Adrenal gland (tissue), 12 donors: ENCODE measurements around the gene GRID1. TPM values are rescaled to one million over a fixed set of nuclear protein-coding genes. Genes with fewer than 3 reads are reported as not detected.

Experiments used
- DNase-seq, 7 donors: peaks; one replicate each; pipeline ENCODE4 v3.0.0-alpha.2; 2019 to 2020
- H3K27ac ChIP-seq, 5 donors: fragments of 200-600 bp; sonication (generic) in 4 of 5; 1 replicate in 3 of 5; 2 replicates in 2 of 5; pipeline versions ENCODE4 v1.5.1 to v1.8.0; 2016 to 2020; ENCODE audit warnings: mild to moderate bottlenecking in 1 of 5
- H3K27me3 ChIP-seq: fragments of 200-600 bp; 2 replicates; pipeline ENCODE4 v1.8.0; 2021
- H3K36me3 ChIP-seq, 2 donors: fragments of 200-600 bp; replicated peaks in 1 of 2; 1 replicate in 1 of 2; 2 replicates in 1 of 2; pipeline versions ENCODE4 v1.5.1 to v1.8.0; 2018 to 2022
- H3K4me1 ChIP-seq, 2 donors: fragments of 200-600 bp; replicated peaks in 1 of 2; 1 replicate in 1 of 2; 2 replicates in 1 of 2; pipeline versions ENCODE4 v1.5.1 to v1.8.0; 2018 to 2021
- H3K4me3 ChIP-seq, 4 donors: fragments of 200-600 bp; sonication (generic) in 3 of 4; one replicate each; pipeline ENCODE4 v1.5.1; 2016 to 2018
- H3K9me3 ChIP-seq, 3 donors: fragments of 200-600 bp; sonication (generic) in 1 of 3; replicated peaks in 1 of 3; 1 replicate in 2 of 3; 2 replicates in 1 of 3; pipeline versions ENCODE4 v1.5.1 to v1.8.0; 2016 to 2021
- CTCF ChIP-seq, 6 experiments: fragments of 450-650 bp in 4 of 6; fragments of 200-600 bp in 2 of 6; sonication (generic) in 1 of 6; IDR thresholded peaks; 1 replicate in 5 of 6; 2 replicates in 1 of 6; pipeline versions ENCODE4 v1.5.1 to v1.8.0; 2016 to 2021; ENCODE audit warnings: antibody characterized with exemption in 6 of 6, mild to moderate bottlenecking in 2 of 6, moderate library complexity in 1 of 6
- POLR2A ChIP-seq, 2 donors: fragments of 450-650 bp; IDR thresholded peaks; one replicate each; pipeline ENCODE4 v1.6.1; 2017; ENCODE audit warnings: antibody characterized with exemption in 2 of 2, mild to moderate bottlenecking in 2 of 2, moderate library complexity in 1 of 2
- WGBS, 4 donors: extraction: QIAGEN DNeasy Blood & Tissue Kit in 2 of 4; methylation state at CpG; one replicate each; pipeline versions ENCODE4 v1.1.5 to v1.1.7; 2013 to 2017; 5-methylcytosine and 5-hydroxymethylcytosine counted together
- intact Hi-C, 2 donors: fragments of 100-400 bp; cut with DNase I; formaldehyde crosslinking; loops; one replicate each; pipeline versions ENCODE4 v1.14.1 to v1.15.0; 2022 to 2023
- polyA plus RNA-seq, 3 donors: library from polyadenylated mRNA; stranded (reverse); fragments of 200-250 nt in 2 of 3; fragments of 350-450 nt in 1 of 3; fragmentation: Illumina TruSeq in 1 of 3; extraction: RNeasy Lipid Tissue Mini Kit (QIAGEN cat#74804) in 1 of 3; gene quantifications; one replicate each; pipeline ENCODE4 v1.2.3, GENCODE V29; 2013 to 2014
- total RNA-seq, 9 donors: library from RNA; depleted of rRNA in 4 of 9; stranded (reverse); fragments of >200 nt in 4 of 9; fragments of 120-200 nt in 1 of 9; fragmentation: NEBNext Ultra II Directional in 1 of 9; extraction: Animal tissue kit (Norgen Biotek cat#: 25700) in 1 of 9; gene quantifications; one replicate each; pipeline versions ENCODE4 v1.1.0 to v1.2.4, GENCODE V29; 2013 to 2023
- donor health status: healthy with polysubstance abuse.
- donor health status: Bipolar disorder and iron deficiency.
- donor health status: DM: yes; HTN: yes; CAD: no.
- donor health status: DM: no; HTN: no; CAD: no.
- donor health status: DM: no; HTN: no; CAD: no.
- donor health status: DM: yes; HTN: yes; CAD: no.

Gene GRID1
- total and polyA plus RNA-seq, 12 donors = 2.2 to 8.0 (median 4.1) TPM

- no peak overlapping the region for H3K27ac ChIP-seq
- H3K9me3 ChIP-seq = no peaks in the 10 kb centered on the region
- no peak for DNase-seq
- no peak overlapping the region for H3K4me3 ChIP-seq
- no peaks in the 10 kb centered on the region for H3K4me1 ChIP-seq
- no peaks in the 10 kb centered on the region for H3K36me3 ChIP-seq
- intact Hi-C loops = no loop called here
- TF ChIP-seq POLR2A (IDR thresholded peaks at IDR 0.05) = no peak
- TF ChIP-seq CTCF (IDR thresholded peaks at IDR 0.05) = peak in 2 of 6 experiments; percentile 7 to 21
- H3K27me3 ChIP-seq = no peaks in the 10 kb centered on the region
- 80 to 88% (median 86%) methylated on average over 6 of the region's 6 CpGs for WGBS, 4 donors
Measured at GRCh38 chr10:85612833-85613232, 753.8 kb downstream of the GRID1 start.

GRCh38 chr10:85612378-85612775 lies 754.2 kb downstream of the GRID1 start:
- no peak for DNase-seq
- no peak for TF ChIP-seq POLR2A (IDR thresholded peaks at IDR 0.05)
- TF ChIP-seq CTCF (IDR thresholded peaks at IDR 0.05) = no peak
- no peaks in the 10 kb centered on the region for H3K27me3 ChIP-seq
- H3K4me1 ChIP-seq = no peaks in the 10 kb centered on the region
- intact Hi-C loops = no loop called here
- no peaks in the 10 kb centered on the region for H3K36me3 ChIP-seq
- no peak overlapping the region for H3K4me3 ChIP-seq
- H3K9me3 ChIP-seq = no peaks in the 10 kb centered on the region
- H3K27ac ChIP-seq = no peak overlapping the region
- 65 to 83% (median 69%) methylated on average over 3 of the region's 3 CpGs for WGBS, 4 donors

- TF ChIP-seq POLR2A (IDR thresholded peaks at IDR 0.05) = no peak
- TF ChIP-seq CTCF (IDR thresholded peaks at IDR 0.05) = no peak
- 87 to 92% (median 89%) methylated on average over 6 to 7 of the region's 7 CpGs for WGBS, 4 donors
- Histone ChIP-seq H3K4me3 (no peak overlapping the region), H3K4me1 (no peaks in the 10 kb centered on the region), H3K36me3 (no peaks in the 10 kb centered on the region), H3K27me3 (no peaks in the 10 kb centered on the region), H3K9me3 (no peaks in the 10 kb centered on the region), H3K27ac (no peak overlapping the region)
- no peak for DNase-seq
- intact Hi-C loops = no loop called here
Measured at GRCh38 chr10:85611746-85612377, 754.7 kb downstream of the GRID1 start.

- no peak overlapping the region for H3K4me3 ChIP-seq
- H3K9me3 ChIP-seq = no peaks in the 10 kb centered on the region
- TF ChIP-seq CTCF (IDR thresholded peaks at IDR 0.05) (no peak), POLR2A (IDR thresholded peaks at IDR 0.05) (no peak)
- no peaks in the 10 kb centered on the region for H3K4me1 ChIP-seq
- no peaks in the 10 kb centered on the region for H3K36me3 ChIP-seq
- no peak for DNase-seq
- H3K27me3 ChIP-seq = no peaks in the 10 kb centered on the region
- WGBS, 4 donors = 76 to 90% (median 87%) methylated on average over 5 of the region's 5 CpGs
- H3K27ac ChIP-seq = no peak overlapping the region
- intact Hi-C loops = no loop called here
Measured at GRCh38 chr10:85611093-85611740, 755.4 kb downstream of the GRID1 start.
